Thyroid gland (tissue), 4 donors: ENCODE data around the gene NAIF1.

Experiments
- POLR2A ChIP-seq, 2 donors: fragments of 450-650 bp; IDR thresholded peaks; one replicate each; pipeline ENCODE4 v1.6.1; 2017; ENCODE audit warnings: antibody characterized with exemption in 2 of 2, mild to moderate bottlenecking in 2 of 2, moderate library complexity in 1 of 2
- TF ChIP-seq, protein P1 (sequence below), 6 experiments: fragments of 200-600 bp in 3 of 6; fragments of 450-650 bp in 3 of 6; sonication (generic) in 3 of 6; IDR thresholded peaks; one replicate each; pipeline ENCODE4 v1.5.1; 2016 to 2019; ENCODE audit warnings: antibody characterized with exemption in 6 of 6, mild to moderate bottlenecking in 2 of 6, inconsistent platforms in 1 of 6, moderate library complexity in 1 of 6

GRCh38 chr9:128100581-128100980 is 33.5 kb upstream of the NAIF1 start:
- TF ChIP-seq, protein P1, sequence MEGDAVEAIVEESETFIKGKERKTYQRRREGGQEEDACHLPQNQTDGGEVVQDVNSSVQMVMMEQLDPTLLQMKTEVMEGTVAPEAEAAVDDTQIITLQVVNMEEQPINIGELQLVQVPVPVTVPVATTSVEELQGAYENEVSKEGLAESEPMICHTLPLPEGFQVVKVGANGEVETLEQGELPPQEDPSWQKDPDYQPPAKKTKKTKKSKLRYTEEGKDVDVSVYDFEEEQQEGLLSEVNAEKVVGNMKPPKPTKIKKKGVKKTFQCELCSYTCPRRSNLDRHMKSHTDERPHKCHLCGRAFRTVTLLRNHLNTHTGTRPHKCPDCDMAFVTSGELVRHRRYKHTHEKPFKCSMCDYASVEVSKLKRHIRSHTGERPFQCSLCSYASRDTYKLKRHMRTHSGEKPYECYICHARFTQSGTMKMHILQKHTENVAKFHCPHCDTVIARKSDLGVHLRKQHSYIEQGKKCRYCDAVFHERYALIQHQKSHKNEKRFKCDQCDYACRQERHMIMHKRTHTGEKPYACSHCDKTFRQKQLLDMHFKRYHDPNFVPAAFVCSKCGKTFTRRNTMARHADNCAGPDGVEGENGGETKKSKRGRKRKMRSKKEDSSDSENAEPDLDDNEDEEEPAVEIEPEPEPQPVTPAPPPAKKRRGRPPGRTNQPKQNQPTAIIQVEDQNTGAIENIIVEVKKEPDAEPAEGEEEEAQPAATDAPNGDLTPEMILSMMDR (IDR thresholded peaks at IDR 0.05): no peak
- no peak for TF ChIP-seq POLR2A (IDR thresholded peaks at IDR 0.05)
